Neural progenitor cell (in vitro differentiated cells): ENCODE measurements around the gene TRAF1. TPM values are rescaled to one million over a fixed set of nuclear protein-coding genes. Genes with fewer than 3 reads are reported as not detected.
A peak's percentile ranks its signal among the peaks of the same experiment; 100 is the strongest.

Source experiments
- DNase-seq: peaks from one replicate; pipeline ENCODE4 v3.0.0-alpha.2; 2016; ENCODE audit warnings: low spot score
- H2AFZ ChIP-seq: fragments of 200-600 bp; sonication (generic); replicated peaks from 2 replicates; pipeline ENCODE4 v1.6.1; 2016; ENCODE audit warnings: antibody characterized with exemption
- H3F3A ChIP-seq: fragments of 200-600 bp; sonication (generic); 2 replicates; pipeline ENCODE4 v1.6.1; 2016; ENCODE audit warnings: antibody characterized with exemption, low read depth
- H3K27ac ChIP-seq: fragments of 200-600 bp; sonication (generic); 2 replicates; pipeline ENCODE4 v1.5.1; 2016; ENCODE audit warnings: mild to moderate bottlenecking
- H3K27me3 ChIP-seq: fragments of 200-600 bp; sonication (generic); 2 replicates; pipeline ENCODE4 v1.6.1; 2016; ENCODE audit warnings: mild to moderate bottlenecking, moderate library complexity
- H3K36me3 ChIP-seq: fragments of 200-600 bp; sonication (generic); 2 replicates; pipeline ENCODE4 v1.5.1; 2016
- H3K4me1 ChIP-seq: fragments of 200-600 bp; sonication (generic); 2 replicates; pipeline ENCODE4 v1.6.1; 2016; ENCODE audit warnings: mixed run types
- H3K4me2 ChIP-seq: fragments of 200-600 bp; sonication (generic); 2 replicates; pipeline ENCODE4 v1.6.1; 2016
- H3K4me3 ChIP-seq: fragments of 200-600 bp; sonication (generic); 2 replicates; pipeline ENCODE4 v1.5.1; 2016
- H3K79me2 ChIP-seq: fragments of 200-600 bp; sonication (generic); 2 replicates; pipeline ENCODE4 v1.6.1; 2016; ENCODE audit warnings: low read depth
- H3K9ac ChIP-seq: fragments of 200-600 bp; sonication (generic); 2 replicates; pipeline ENCODE4 v1.6.1; 2016
- H3K9me3 ChIP-seq: fragments of 200-600 bp; sonication (generic); 2 replicates; pipeline ENCODE4 v1.5.1; 2016; ENCODE audit warnings: low read depth
- H4K20me1 ChIP-seq: fragments of 200-600 bp; sonication (generic); 2 replicates; pipeline ENCODE4 v1.6.1; 2016; ENCODE audit warnings: low read depth
- H3K27ac Mint-ChIP-seq: 3 replicates; pipeline ENCODE4 v1.8.0; 2021; ENCODE audit warnings: mixed read lengths
- H3K27me3 Mint-ChIP-seq: 2 replicates; pipeline ENCODE4 v1.8.0; 2022; ENCODE audit warnings: low read depth, mild to moderate bottlenecking, inconsistent platforms, moderate library complexity, mixed read lengths; ENCODE audit not compliant: insufficient read depth
- H3K36me3 Mint-ChIP-seq: 3 replicates; pipeline ENCODE4 v1.8.0; 2021; ENCODE audit warnings: mixed read lengths
- H3K4me1 Mint-ChIP-seq: 3 replicates; pipeline ENCODE4 v1.8.0; 2021; ENCODE audit warnings: mixed read lengths
- H3K4me3 Mint-ChIP-seq: 3 replicates; pipeline ENCODE4 v1.8.0; 2021; ENCODE audit warnings: mild to moderate bottlenecking, moderate library complexity, mixed read lengths
- H3K9me3 Mint-ChIP-seq: 3 replicates; pipeline ENCODE4 v1.8.0; 2020; ENCODE audit warnings: mixed read lengths
- CTCF ChIP-seq: fragments of 200-600 bp; sonication (generic); IDR thresholded peaks from 2 replicates; pipeline ENCODE4 v1.5.1; 2017; ENCODE audit warnings: antibody characterized with exemption, mild to moderate bottlenecking
- EZH2 ChIP-seq: fragments of 200-600 bp; sonication (generic); IDR thresholded peaks from 2 replicates; pipeline ENCODE4 v1.6.1; 2017; ENCODE audit warnings: antibody characterized with exemption, mild to moderate bottlenecking, moderate library complexity
- EZH2phosphoT487 ChIP-seq: fragments of 200-600 bp; sonication (generic); IDR thresholded peaks from 2 replicates; pipeline ENCODE4 v1.6.1; 2017; ENCODE audit warnings: antibody characterized with exemption
- total RNA-seq: library from RNA; depleted of rRNA; stranded (reverse); fragments of >200 nt; gene quantifications from 2 replicates; pipeline ENCODE4 v1.2.3, GENCODE V29; 2015; ENCODE audit warnings: low replicate concordance

Gene TRAF1
- total RNA-seq, 1 donor from 2014 or later: 3.2 TPM

GRCh38 chr9:120916588-120916987 lies 10.0 kb downstream of the TRAF1 start:
- Histone ChIP-seq H3K27me3 (no peaks in the 10 kb centered on the region), H3K9me3 (no peaks in the 10 kb centered on the region), H3F3A (no peaks in the 10 kb centered on the region), H4K20me1 (no peaks in the 10 kb centered on the region), H3K36me3 (no peaks in the 10 kb centered on the region), H3K79me2 (no peaks in the 10 kb centered on the region), H3K4me2 (no peak overlapping the region), H2AFZ (no peak overlapping the region), H3K9ac (no peak overlapping the region), H3K27ac (no peak overlapping the region), H3K4me3 (no peak overlapping the region), H3K4me1 (no peaks in the 10 kb centered on the region)
- Mint-ChIP-seq H3K9me3 (peaks cover 3% of the 10 kb centered on the region), H3K36me3 (peaks cover 2% of the 10 kb centered on the region), H3K27ac (peak overlapping the region; percentile 30), H3K4me3 (no peak overlapping the region), H3K4me1 (peaks cover 27% of the 10 kb centered on the region), H3K27me3 (peaks cover 3% of the 10 kb centered on the region)
- TF ChIP-seq EZH2 (no peak), EZH2phosphoT487 (no peak), CTCF (no peak)
- no peak for DNase-seq

GRCh38 chr9:120915854-120916470 lies 10.6 kb downstream of the TRAF1 start:
- no peak for DNase-seq
- Histone ChIP-seq H3K9ac (no peak overlapping the region), H3K4me3 (no peak overlapping the region), H3K4me1 (no peaks in the 10 kb centered on the region), H3F3A (no peaks in the 10 kb centered on the region), H3K4me2 (no peak overlapping the region), H3K27me3 (no peaks in the 10 kb centered on the region), H3K36me3 (no peaks in the 10 kb centered on the region), H3K9me3 (no peaks in the 10 kb centered on the region), H4K20me1 (no peaks in the 10 kb centered on the region), H3K27ac (no peak overlapping the region), H3K79me2 (no peaks in the 10 kb centered on the region), H2AFZ (no peak overlapping the region)
- Mint-ChIP-seq H3K4me1 (peaks cover 21% of the 10 kb centered on the region), H3K36me3 (peaks cover 2% of the 10 kb centered on the region), H3K27ac (no peak overlapping the region), H3K9me3 (peaks cover 3% of the 10 kb centered on the region), H3K27me3 (peaks cover 4% of the 10 kb centered on the region), H3K4me3 (no peak overlapping the region)
- no peak for TF ChIP-seq EZH2phosphoT487
- no peak for TF ChIP-seq CTCF
- TF ChIP-seq EZH2: no peak

- H3K9me3 Mint-ChIP-seq: peaks cover 3% of the 10 kb centered on the region
- H3K4me1 Mint-ChIP-seq: peaks cover 14% of the 10 kb centered on the region
- H3K9ac ChIP-seq: no peak overlapping the region
- DNase-seq: no peak
- no peaks in the 10 kb centered on the region for H3F3A ChIP-seq
- no peak overlapping the region for H3K4me3 Mint-ChIP-seq
- H3K27me3 ChIP-seq: no peaks in the 10 kb centered on the region
- no peak overlapping the region for H2AFZ ChIP-seq
- no peaks in the 10 kb centered on the region for H4K20me1 ChIP-seq
- no peak overlapping the region for H3K4me3 ChIP-seq
- H3K9me3 ChIP-seq: no peaks in the 10 kb centered on the region
- TF ChIP-seq EZH2: no peak
- no peak for TF ChIP-seq EZH2phosphoT487
- no peak for TF ChIP-seq CTCF
- H3K27ac Mint-ChIP-seq: no peak overlapping the region
- no peak overlapping the region for H3K27ac ChIP-seq
- no peaks in the 10 kb centered on the region for H3K79me2 ChIP-seq
- H3K4me1 ChIP-seq: no peaks in the 10 kb centered on the region
- no peak overlapping the region for H3K4me2 ChIP-seq
- no peaks in the 10 kb centered on the region for H3K36me3 ChIP-seq
- H3K27me3 Mint-ChIP-seq: peaks cover 6% of the 10 kb centered on the region
- H3K36me3 Mint-ChIP-seq: peaks cover 2% of the 10 kb centered on the region
These were observed 11.6 kb downstream of the TRAF1 start for GRCh38 chr9:120914953-120915352.
